ENCODE results near the gene SEMA5A.

Gene SEMA5A

GRCh38 chr5:9090381-9091026, 455.4 kb downstream of the SEMA5A start:
- no peak for DNase-seq (ENCODE audit: low read depth in 3 of 3, low spot score in 1 of 3)

GRCh38 chr5:9089893-9090292, 456.0 kb downstream of the SEMA5A start:
- no peak for DNase-seq (ENCODE audit: low read depth in 3 of 3, low spot score in 1 of 3)

- DNase-seq (ENCODE audit: low read depth in 3 of 3, low spot score in 1 of 3): no peak
These were observed 462.9 kb downstream of the SEMA5A start for GRCh38 chr5:9082996-9083395.

- no peak for DNase-seq (ENCODE audit: low read depth in 3 of 3, low spot score in 1 of 3)
These were observed 473.2 kb downstream of the SEMA5A start for GRCh38 chr5:9072701-9073100.

- DNase-seq (ENCODE audit: low read depth in 3 of 3, low spot score in 1 of 3): no peak
These were observed 474.4 kb downstream of the SEMA5A start for GRCh38 chr5:9071524-9071923.

- no peak for DNase-seq (ENCODE audit: low read depth in 3 of 3, low spot score in 1 of 3)
These were observed 474.8 kb downstream of the SEMA5A start for GRCh38 chr5:9071074-9071473.

GRCh38 chr5:9069650-9070049, 476.2 kb downstream of the SEMA5A start:
- no peak for DNase-seq (ENCODE audit: low read depth in 3 of 3, low spot score in 1 of 3)

- no peak for DNase-seq (ENCODE audit: low read depth in 3 of 3, low spot score in 1 of 3)
These were observed 478.7 kb downstream of the SEMA5A start for GRCh38 chr5:9067154-9067553.

GRCh38 chr5:9066349-9066748, 479.5 kb downstream of the SEMA5A start:
- DNase-seq (ENCODE audit: low read depth in 3 of 3, low spot score in 1 of 3): no peak

- no peak for DNase-seq (ENCODE audit: low read depth in 3 of 3, low spot score in 1 of 3)
These were observed 482.1 kb downstream of the SEMA5A start for GRCh38 chr5:9063615-9064245.

- DNase-seq (ENCODE audit: low read depth in 3 of 3, low spot score in 1 of 3): no peak
These were observed 483.0 kb downstream of the SEMA5A start for GRCh38 chr5:9062873-9063272.

GRCh38 chr5:9059920-9060691, 485.8 kb downstream of the SEMA5A start:
- no peak for DNase-seq (ENCODE audit: low read depth in 3 of 3, low spot score in 1 of 3)

GRCh38 chr5:9058666-9059065, 487.2 kb downstream of the SEMA5A start:
- DNase-seq (ENCODE audit: low read depth in 3 of 3, low spot score in 1 of 3): no peak

GRCh38 chr5:9058161-9058560, 487.7 kb downstream of the SEMA5A start:
- DNase-seq (ENCODE audit: low read depth in 3 of 3, low spot score in 1 of 3): no peak

- DNase-seq (ENCODE audit: low read depth in 3 of 3, low spot score in 1 of 3): no peak
These were observed 488.4 kb downstream of the SEMA5A start for GRCh38 chr5:9057406-9058000.

GRCh38 chr5:9056046-9056445, 489.8 kb downstream of the SEMA5A start:
- DNase-seq (ENCODE audit: low read depth in 3 of 3, low spot score in 1 of 3): no peak

- DNase-seq (ENCODE audit: low read depth in 3 of 3, low spot score in 1 of 3): no peak
These were observed 490.9 kb downstream of the SEMA5A start for GRCh38 chr5:9054821-9055589.

- no peak for DNase-seq (ENCODE audit: low read depth in 3 of 3, low spot score in 1 of 3)
These were observed 491.6 kb downstream of the SEMA5A start for GRCh38 chr5:9054322-9054721.

- DNase-seq (ENCODE audit: low read depth in 3 of 3, low spot score in 1 of 3): no peak
These were observed 493.5 kb downstream of the SEMA5A start for GRCh38 chr5:9052421-9052820.

GRCh38 chr5:9051779-9052178, 494.1 kb downstream of the SEMA5A start:
- no peak for DNase-seq (ENCODE audit: low read depth in 3 of 3, low spot score in 1 of 3)

GRCh38 chr5:9047932-9048331, 497.9 kb downstream of the SEMA5A start:
- DNase-seq (ENCODE audit: low read depth in 3 of 3, low spot score in 1 of 3): no peak

Measured in stimulated activated CD4-positive, alpha-beta T cell treated with anti-CD3 and anti-CD28 coated beads, TNF-alpha, amount 100 ng/mL, for 1 hour (primary cell).